PFSK-1 (cell line): ENCODE data around the gene ACOT7.

ENCODE experiments used
- POLR2AphosphoS5 ChIP-seq: IDR thresholded peaks from 2 replicates; pipeline ENCODE4 v1.6.1; 2012; ENCODE audit warnings: low read depth, mild to moderate bottlenecking, control low read depth, low read length, moderate library complexity
- REST ChIP-seq, 2 experiments: IDR thresholded peaks; 2 replicates each; pipeline versions ENCODE4 v1.6.1 to v1.8.0; 2011 to 2012; ENCODE audit warnings: low read depth in 2 of 2, low read length in 2 of 2, control low read depth in 1 of 2, inconsistent platforms in 1 of 2, mild to moderate bottlenecking in 1 of 2, moderate library complexity in 1 of 2; ENCODE audit not compliant: insufficient read depth in 1 of 2
- TAF1 ChIP-seq: IDR thresholded peaks from 2 replicates; pipeline ENCODE4 v1.6.1; 2012; ENCODE audit warnings: low read length, control low read depth, borderline replicate concordance; ENCODE audit not compliant: insufficient read depth

GRCh38 chr1:6274102-6274501 lies 119.5 kb downstream of the ACOT7 start:
- TF ChIP-seq TAF1 (no peak), POLR2AphosphoS5 (no peak), REST (IDR thresholded peaks at IDR 0.05; ENCODE audit: insufficient read depth in 1 of 2, low read depth in 2 of 2, low read length in 2 of 2) (no peak)
